ENCODE results near the gene GPR55.
"Not testable (repeated sequence)": the region's sequence is repeated elsewhere in the genome, so short reads cannot be mapped to it uniquely, and the experiment has no call there.

The GPR55 gene

DNA sequence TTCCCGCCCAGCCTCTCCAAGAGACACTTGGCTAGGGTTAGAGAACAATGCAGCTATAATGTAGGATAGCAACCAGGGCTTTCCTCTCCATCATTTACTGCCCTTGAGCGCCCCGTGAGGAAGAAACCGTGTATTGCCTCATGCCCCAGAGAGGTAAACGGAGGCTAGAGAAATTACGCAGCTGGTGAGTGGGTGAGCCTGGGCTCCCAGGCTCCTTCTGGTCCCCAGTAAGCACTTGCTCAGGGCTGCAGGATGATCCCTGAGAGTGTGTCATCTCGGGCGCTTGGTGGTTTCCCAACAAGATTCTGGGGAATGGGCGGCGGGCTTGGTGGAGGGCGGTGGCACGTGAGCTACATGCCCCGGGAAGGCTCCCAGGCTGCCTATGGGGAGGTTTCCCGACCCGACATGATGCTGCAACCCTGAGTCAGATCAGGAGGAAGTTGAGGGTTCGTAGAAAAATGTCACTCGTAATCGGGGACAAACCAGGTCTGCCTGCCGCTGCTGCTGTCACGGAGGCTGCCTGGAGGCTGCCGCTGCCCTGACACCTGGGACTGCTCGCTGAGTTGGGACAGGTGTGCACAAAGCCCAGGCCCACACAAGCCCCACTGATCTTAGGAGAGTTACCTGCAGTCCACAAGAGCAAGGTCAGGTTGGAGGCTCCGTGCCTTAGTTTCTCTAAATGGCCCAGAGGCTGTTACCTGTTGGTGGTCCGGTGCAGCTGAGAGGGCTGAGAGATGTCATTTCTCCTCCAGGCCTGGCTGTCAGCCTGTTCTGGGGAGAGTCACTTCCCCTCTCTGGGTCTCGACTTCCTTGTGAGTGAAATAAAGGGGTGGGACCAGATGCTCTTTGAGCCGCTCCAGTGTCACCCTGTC lies at the start of gene GPR55:
TSS of gene GPR55 (minus strand) at position 773 of the 872 bp plus-strand sequence. CDS start 14,280 bp downstream, outside the sequence.
- DNase-seq: no peak

- peak; percentile 34 for DNase-seq
Measured at GRCh38 chr2:230974096-230974913, 49.3 kb upstream of the GPR55 start.

DNA sequence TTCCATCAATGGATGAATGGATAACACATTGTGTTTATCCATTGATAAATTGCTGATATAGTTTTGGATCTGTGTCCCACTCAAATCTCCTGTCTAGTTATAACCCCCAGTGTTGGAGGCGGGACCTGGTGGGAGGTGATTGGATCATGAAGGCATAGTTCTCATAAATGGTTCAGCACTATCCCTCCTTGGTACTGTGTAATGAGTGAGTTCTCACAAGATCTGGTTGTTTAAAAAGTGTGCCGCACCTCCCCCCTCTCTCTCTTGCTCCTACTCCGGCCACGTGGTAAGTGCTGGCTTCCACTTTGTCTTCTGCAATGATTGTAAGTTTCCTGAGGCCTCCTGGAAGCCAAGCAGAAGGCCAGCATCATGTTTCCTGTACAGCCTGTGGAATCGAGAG lies 47.0 kb upstream of the GPR55 start:
- no peak for DNase-seq

DNA sequence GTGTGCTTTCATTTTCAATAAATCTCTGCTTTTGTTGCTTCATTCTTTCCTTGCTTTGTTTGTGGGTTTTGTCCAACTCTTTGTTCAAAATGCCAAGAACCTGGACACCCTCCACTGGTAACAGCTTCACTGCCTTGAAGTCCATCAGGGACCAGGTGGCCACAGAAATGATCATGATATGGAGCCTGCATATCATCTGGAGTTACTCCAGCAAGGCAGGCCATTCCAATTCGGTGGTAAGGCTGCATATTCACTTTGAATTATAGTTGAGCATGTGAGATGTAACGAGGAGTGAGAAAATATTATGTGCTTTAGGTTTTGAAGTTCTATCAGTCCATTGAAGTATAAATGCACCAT lies 44.6 kb upstream of the GPR55 start:
- no peak for DNase-seq

DNA sequence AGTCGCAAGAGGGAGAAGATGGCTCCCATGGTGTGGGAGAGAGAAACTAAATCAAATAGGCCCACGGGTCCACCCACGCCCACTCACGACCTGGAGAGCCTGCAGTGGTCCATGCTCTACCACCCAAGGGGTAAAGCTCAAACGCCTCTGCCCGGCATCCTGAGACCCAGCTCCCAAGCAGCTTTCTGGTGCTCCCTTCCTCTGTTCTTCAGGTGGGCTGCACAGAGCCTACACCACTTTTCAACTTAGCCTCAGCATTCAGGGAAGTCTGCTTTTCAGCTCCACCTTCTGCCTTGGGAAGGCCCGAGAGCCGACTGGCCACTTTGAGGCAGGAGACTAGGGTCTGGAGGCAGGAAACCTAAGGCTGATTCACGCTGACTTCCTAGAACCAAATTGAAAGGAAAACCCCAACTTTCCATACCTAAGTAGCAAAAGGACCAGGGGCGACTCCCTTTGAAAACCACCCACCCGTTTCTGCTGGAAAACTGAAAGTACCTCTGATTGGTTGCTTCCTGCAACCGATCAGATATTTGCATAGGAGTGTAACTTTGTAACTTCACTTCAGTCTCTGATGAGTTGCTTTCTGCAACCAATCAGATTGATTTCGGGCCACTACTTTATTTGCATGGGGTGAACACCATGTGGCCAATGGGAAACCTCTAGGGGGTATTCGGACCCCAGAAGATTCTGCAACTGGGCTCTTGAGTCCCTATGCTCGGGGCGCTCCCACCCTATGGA lies 44.0 kb upstream of the GPR55 start:
- DNase-seq: no peak

GRCh38 chr2:230968314-230968713 lies 43.3 kb upstream of the GPR55 start:
- not testable (repeated sequence) for DNase-seq

DNA sequence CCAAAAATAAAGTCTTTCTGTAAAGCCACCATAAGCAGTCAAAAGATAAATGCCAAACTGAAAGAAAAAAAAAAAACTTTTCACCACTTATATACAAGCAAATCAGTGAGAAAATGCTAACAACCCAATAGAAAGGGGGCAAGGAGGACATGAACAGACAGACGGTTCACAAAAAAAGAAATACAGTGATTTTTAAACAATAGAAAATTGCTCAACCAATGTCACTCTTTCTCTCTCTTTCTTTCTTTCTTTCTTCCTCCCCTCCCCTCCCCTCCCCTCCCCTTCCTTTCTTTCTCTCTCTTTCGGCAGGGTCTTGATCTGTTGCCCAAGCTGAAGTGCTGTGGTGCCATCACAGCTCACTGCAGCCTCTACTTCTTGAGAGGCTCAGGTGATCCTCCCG lies 42.1 kb upstream of the GPR55 start:
- no peak for DNase-seq

DNA sequence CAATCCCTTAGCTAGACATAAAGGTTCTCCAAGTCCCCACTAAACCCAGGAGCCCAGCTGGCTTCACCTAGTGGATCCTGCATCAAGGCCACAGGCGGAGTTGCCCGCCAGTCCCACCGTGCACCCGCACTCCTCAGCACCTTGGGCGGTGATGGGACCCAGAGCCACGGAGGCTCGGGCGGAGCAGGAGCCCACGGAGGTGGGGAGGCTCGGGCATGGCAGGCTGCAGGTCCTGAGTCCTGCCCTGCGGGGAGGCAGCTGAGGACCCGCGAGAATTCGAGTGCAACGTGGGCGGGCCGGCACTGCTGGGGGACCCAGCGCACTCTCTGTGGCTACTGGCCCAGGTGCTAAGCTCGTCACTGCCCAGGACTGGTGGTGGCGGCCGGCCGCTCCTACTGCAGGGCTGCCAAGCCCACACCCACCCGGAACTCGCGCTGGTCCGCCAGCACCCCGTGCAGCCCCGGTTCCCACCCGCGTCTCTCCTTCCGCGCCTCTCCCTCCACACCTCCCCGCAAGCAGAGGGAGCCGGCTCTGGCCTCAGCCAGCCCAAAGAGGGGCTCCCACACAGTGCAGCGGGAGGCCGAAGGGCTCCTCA lies 39.2 kb upstream of the GPR55 start:
- no peak for DNase-seq

GRCh38 chr2:230961091-230961491 lies 36.0 kb upstream of the GPR55 start:
- no peak for DNase-seq

DNA sequence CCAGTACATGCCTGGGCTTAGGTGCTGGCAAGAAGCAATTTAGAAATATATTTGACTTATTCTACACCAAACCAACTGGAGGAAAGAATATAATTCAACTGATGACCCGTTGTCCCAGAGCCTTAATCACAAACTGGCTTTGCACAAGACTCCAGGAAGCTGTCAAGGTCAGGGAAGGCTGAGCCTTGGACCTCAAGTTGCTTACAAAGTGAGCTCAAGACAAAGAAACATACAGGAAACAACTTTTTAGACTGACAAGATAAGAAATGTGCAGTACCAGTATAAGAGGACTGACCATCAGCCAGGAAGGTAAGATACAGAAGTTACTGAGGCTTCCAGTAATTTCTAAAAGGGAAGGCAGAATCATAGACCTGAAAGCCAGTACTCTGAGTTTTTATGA lies 35.0 kb upstream of the GPR55 start:
- DNase-seq: no peak

- no peak for DNase-seq
Measured at GRCh38 chr2:230958820-230959756, 34.0 kb upstream of the GPR55 start.

- no peak for DNase-seq
Measured at GRCh38 chr2:230957756-230958391, 32.8 kb upstream of the GPR55 start.

GRCh38 chr2:230956827-230957755 lies 32.0 kb upstream of the GPR55 start:
- no peak for DNase-seq

GRCh38 chr2:230955163-230955737 lies 30.2 kb upstream of the GPR55 start:
- DNase-seq: no peak

- no peak for DNase-seq
Measured at GRCh38 chr2:230954746-230955145, 29.7 kb upstream of the GPR55 start.

DNA sequence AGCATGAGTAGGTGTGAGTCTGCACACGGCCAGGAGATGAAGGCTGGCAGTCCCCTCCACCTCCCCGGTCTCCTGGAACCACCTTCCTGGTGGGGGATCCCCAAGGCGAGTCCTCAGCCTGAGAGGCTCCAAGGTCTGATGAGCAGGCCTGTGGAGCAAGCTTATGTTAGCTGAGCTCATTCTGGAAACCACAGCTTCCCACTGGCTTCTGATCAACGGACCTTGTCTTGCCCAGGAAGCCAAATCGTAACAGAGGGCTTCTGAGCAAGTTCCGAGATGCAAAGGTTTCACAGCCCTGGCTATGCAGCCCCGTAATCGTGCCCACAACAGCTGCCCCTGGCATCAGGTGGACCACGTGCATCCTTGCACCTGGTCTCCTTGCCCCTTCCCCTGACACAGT lies 28.8 kb upstream of the GPR55 start:
- DNase-seq: peak; percentile 78

- no peak for DNase-seq
Measured at GRCh38 chr2:230952226-230952956, 27.3 kb upstream of the GPR55 start.

DNA sequence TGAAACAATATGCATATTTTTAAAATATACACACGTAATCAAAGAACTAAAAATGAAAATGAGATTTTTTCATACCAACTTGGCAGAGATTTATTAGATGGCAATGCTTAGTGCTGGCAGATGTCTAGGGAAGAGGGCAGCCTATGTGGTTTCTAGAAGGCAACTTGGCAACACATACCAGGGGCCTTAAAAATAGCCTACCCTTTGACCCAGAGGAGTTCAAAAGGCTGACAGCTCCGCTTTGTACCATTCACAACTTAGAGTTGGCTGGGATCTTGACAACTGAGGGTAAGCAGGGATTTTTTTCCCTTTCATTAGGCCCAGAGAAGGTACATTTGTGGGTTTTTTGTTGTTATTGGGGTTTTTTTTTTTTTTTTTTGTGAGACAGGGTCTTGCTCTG lies 26.4 kb upstream of the GPR55 start:
- no peak for DNase-seq

GRCh38 chr2:230950874-230951339 lies 25.9 kb upstream of the GPR55 start:
- DNase-seq: no peak

Data from kidney glomerular epithelial cell (primary cell).